GM19324 (cell line): ENCODE measurements around the gene MPV17L.
"Not testable (repeated sequence)": the region's sequence is repeated elsewhere in the genome, so short reads cannot be mapped to it uniquely, and the experiment has no call there.

Experiments used
- ATAC-seq: cut with Tn5 transposase; IDR thresholded peaks from one replicate; pipeline ENCODE4 v1.9.1; 2021; ENCODE audit warnings: mild to moderate bottlenecking, moderate library complexity; ENCODE audit not compliant: unreplicated experiment, low FRiP score

Gene MPV17L

DNA sequence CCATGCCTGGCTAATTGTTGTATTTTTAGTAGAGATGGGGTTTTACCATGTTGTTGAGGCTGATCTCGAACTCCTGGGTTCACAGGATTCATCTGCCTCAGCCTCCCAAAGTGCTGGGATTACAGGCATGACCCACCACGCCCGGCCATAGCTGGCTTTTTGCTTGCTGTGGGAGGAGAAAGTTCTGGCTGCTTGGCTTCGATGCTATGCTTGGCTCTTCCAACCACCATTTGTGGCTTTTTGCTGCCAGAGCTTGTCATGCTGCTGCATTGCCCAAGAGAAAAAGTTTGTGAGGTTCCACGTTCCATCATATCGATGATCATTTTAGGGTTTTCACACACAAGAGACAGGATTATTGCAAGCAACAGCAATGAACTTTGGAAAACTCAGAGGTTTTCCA lies 55.1 kb downstream of the MPV17L start:
- no peak for ATAC-seq

DNA sequence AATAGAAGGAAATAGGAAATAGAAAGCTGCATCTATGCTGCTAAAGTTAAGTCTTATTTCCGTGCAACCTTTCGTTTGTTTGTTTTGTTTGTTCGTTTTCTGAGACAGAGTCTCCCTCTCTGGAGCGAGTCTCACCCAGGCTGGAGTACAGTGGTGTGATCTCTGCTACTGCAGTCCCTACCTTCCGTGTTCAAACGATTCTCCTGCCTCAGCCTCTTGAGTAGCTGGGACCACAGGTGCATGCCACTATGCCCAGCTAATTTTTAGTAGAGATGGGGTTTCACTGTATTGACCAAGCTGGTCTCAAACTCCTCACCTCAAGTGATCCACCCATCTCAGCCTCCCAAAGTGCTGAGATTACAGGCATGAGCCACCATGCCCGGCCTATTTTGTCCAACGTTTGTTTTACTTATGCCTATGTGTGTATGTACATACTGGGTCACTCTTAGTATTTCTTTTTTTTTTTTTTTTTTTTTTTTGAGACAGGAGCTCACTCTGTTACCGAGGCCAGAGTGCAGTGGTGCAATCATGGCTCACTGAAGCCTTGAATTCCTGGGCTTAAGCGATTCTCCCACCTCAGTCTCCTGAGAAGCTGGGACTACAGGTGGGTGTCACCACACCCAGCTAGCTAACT lies 55.7 kb downstream of the MPV17L start:
- ATAC-seq: no peak

DNA sequence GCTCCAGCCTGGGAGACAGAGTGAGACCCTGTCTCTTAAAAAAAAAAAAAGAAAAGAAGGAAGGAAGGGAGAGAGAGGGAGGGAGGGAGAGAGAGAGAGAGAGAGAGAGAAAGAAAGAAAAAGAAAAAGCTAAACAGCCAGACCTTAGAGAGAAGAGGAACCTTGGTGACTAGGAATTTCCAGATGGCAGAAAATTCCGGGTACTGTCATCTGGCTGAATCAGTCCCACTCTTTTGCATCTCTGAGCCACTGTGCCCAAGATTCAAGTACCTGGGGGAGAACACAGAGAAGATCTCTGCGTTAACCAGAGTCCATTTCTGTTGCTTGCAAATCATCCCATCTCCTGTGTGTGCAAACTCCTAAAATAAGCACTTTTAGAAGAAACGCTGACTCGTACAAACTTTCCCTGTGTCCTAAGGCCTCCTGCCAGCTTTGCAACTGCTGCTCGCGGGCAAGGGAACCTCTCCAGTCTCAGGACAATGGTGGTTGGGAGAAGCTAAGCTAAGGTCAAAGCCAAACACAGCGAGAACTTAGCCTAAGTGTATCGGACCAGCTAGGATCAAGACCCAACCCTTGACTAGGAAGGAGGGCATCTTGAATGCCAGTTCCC lies 56.8 kb downstream of the MPV17L start:
- no peak for ATAC-seq

DNA sequence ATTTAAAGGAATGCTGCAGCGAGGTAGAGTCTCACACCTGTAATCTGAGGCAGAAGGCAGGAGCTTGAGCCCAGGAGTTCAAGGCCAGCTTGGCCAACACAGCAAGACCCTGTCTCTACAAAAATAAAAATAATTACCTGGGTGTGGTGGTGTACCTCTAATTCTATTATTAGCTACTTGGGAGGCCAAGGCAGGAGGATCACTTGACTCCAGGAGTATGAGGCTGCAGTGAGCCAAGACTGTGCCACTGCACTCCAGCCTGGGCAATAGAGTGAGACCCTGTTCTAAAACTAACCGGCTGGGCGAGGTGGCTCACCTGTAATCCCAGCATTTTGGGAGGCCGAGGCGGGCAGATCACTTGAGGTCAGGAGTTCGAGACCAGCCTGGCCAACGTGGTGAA lies 57.7 kb downstream of the MPV17L start:
- ATAC-seq: not testable (repeated sequence)

DNA sequence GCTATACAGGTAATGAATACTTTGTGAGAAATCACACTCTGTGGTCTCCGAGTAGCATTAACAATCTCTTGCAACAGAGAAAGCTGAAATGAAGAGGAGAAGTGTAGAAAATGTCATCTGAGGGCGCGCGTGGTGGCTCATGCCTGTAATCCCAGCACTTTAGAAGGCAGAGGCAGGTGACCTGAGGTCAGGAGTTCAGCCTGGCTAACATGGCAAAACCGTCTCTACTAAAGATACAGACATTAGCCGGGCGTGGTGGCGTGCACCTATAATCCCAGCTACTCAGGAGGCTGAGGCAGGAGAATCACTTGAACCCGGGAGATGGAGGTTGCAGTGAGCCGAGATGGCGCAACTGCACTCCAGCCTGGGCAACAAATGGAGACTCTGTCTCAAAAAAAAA lies 59.4 kb downstream of the MPV17L start:
- ATAC-seq: not testable (repeated sequence)

DNA sequence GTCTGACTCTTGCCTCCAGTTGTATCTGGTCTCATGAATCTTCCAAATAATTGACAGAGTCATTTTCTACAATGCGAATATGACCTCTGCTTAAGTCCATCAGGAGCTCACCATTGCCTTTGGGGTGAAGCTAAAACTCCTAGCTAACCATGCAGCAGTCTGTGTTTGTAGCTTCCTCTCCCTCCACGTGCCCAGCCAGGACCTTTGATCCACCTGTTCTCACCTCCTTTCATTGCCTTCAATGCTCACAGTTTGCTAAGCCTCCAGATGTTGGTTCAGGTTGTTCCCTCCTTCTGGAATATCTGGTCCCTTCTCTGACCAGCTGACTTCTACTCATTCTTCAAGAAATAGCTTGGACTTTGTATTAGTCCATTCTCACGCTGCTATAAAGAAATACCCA lies 61.8 kb downstream of the MPV17L start:
- no peak for ATAC-seq

DNA sequence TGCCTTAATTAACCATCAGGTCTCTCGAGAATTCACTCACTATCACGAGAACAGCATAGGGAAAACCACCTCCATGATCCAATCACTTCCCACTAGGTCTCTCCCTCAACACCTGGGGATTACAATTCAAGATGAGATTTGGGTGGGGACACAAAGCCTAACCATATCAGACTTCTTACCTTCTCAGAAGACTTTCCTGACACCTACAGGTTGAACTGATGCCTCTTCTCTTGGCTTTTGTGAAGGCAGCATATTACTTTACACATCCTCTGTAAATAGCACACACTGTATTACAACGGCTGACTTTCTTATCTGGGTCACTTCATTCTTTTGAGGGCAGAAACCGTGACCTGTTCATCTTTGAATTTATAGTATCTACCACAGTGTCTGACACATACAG lies 62.4 kb downstream of the MPV17L start:
- ATAC-seq: no peak

DNA sequence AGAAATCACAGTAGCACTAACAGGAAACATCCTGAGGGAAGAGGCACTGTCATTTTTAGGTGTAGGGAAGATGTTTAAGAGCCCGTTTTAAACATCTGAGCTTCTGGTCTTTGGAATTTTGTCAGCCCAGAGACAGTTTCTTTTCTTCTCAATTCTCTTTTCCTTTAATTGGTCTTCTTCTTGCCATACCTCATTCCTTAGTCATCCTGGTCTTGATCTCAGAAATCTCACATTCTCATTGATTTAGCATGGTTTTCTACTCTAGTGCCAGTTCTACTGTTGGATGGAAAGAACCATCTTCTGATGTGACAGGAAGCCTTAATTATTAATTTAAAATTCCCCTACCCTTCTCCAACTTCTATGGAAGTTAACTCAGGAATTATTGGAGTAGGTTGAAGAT lies 64.2 kb downstream of the MPV17L start:
- no peak for ATAC-seq

DNA sequence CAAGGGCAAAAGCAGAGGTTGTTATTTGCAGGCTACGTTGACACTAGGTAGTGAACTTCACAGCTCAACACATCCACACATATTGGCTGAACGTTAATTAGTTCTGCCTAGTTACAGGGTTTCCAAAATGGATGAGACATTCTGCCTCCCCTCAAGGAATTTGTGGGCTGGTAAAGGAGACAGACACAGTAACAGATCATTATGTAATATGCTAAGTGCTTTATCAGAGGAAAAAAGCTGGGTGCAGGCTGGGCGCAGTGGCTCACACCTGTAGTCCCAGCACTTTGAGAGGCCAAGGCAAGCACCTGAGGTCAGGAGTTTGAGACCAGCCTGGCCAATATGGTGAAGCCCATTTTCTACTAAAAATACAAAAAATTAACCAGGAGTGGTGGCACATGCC lies 65.0 kb downstream of the MPV17L start:
- ATAC-seq: no peak

DNA sequence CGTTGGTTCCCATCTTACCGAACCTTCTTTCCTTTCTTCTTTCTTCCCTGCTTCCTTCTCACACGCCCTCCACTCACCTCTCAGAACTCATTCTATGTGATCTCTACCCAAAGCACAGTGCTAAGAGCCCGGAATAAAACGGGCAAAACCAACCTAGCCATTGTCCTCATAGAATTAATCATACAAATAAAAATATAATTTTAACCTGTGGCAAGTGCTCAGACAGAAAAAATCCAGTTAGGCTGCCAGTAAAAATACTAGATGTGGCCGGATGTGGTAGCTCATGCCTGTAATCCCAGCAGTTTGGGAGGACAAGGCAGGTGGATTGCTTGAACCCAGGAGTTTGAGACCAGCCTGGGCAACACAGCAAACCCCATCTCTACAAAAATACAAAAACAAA lies 65.8 kb downstream of the MPV17L start:
- ATAC-seq: no peak
